KBM-7 (cell line): Measurements from ENCODE around the gene VANGL2.

ENCODE experiments used
- DNase-seq: peaks from one replicate; pipeline ENCODE4 v3.0.0-alpha.2; 2015
- in situ Hi-C: fragments of 300-500 bp; cut with MboI; formaldehyde crosslinking; loops from 2 replicates; pipeline ENCODE4 v1.14.3; 2020; ENCODE audit warnings: low sequenced_read_pairs, low pct_unique_long_range_greater_than_20kb, mixed read lengths

The VANGL2 gene

GRCh38 chr1:160400223-160400645 lies at the start of gene VANGL2:
VANGL2 (plus strand) TSS chr1:160400564; CDS start chr1:160415838, 15,274 bp downstream.
- in situ Hi-C loops = no loop called here
- peak; percentile 73 for DNase-seq

- in situ Hi-C loops = no loop called here
Measured at GRCh38 chr1:160351629-160352028, 48.7 kb upstream of the VANGL2 start.

GRCh38 chr1:160352555-160352954 lies 47.8 kb upstream of the VANGL2 start:
- no peak for DNase-seq
- in situ Hi-C loops = no loop called here

More at GRCh38 chr1:160351629-160352028, 48.7 kb upstream of the VANGL2 start:
- DNase-seq = no peak

- in situ Hi-C loops = no loop called here
- DNase-seq = no peak
Measured at GRCh38 chr1:160353223-160353622, 47.1 kb upstream of the VANGL2 start.

GRCh38 chr1:160354388-160354985 lies 45.9 kb upstream of the VANGL2 start:
- peak; percentile 42 for DNase-seq
- in situ Hi-C loops = no loop called here

GRCh38 chr1:160357286-160358002 lies 42.9 kb upstream of the VANGL2 start:
- no peak for DNase-seq
- in situ Hi-C loops = no loop called here

GRCh38 chr1:160358073-160358472 lies 42.3 kb upstream of the VANGL2 start:
- no peak for DNase-seq
- in situ Hi-C loops = no loop called here

- DNase-seq = no peak
- in situ Hi-C loops = no loop called here
Measured at GRCh38 chr1:160359559-160360226, 40.7 kb upstream of the VANGL2 start.

GRCh38 chr1:160360227-160360695 lies 40.1 kb upstream of the VANGL2 start:
- no peak for DNase-seq
- in situ Hi-C loops = no loop called here

- DNase-seq = no peak
- in situ Hi-C loops = no loop called here
Measured at GRCh38 chr1:160361199-160361598, 39.2 kb upstream of the VANGL2 start.

GRCh38 chr1:160361814-160362167 lies 38.6 kb upstream of the VANGL2 start:
- no peak for DNase-seq
- in situ Hi-C loops = no loop called here

- in situ Hi-C loops = no loop called here
- no peak for DNase-seq
Measured at GRCh38 chr1:160362168-160362957, 38.0 kb upstream of the VANGL2 start.

- in situ Hi-C loops = no loop called here
- DNase-seq = no peak
Measured at GRCh38 chr1:160363010-160363409, 37.4 kb upstream of the VANGL2 start.

- no peak for DNase-seq
- in situ Hi-C loops = no loop called here
Measured at GRCh38 chr1:160363951-160364735, 36.2 kb upstream of the VANGL2 start.

- DNase-seq = no peak
- in situ Hi-C loops = no loop called here
Measured at GRCh38 chr1:160365325-160365724, 35.0 kb upstream of the VANGL2 start.

GRCh38 chr1:160366731-160367515 lies 33.4 kb upstream of the VANGL2 start, which contains the start of gene NHLH1:
NHLH1 (plus strand) TSS chr1:160367071; CDS start chr1:160370732, 3,661 bp downstream.
- in situ Hi-C loops = no loop called here
- DNase-seq = no peak

GRCh38 chr1:160367516-160367900 lies 32.9 kb upstream of the VANGL2 start:
- in situ Hi-C loops = no loop called here
- no peak for DNase-seq
